IMR-90 (cell line): ENCODE results near the gene KCNIP1. TPM values are rescaled to one million over a fixed set of nuclear protein-coding genes. Genes with fewer than 3 reads are reported as not detected.

Experiments used
- ATAC-seq: fragments of 200-7000 bp; cut with Tn5 transposase; 2 replicates; pipeline ENCODE4 v1.9.1; 2020; ENCODE audit warnings: low read depth, mild to moderate bottlenecking, moderate library complexity
- BruUV-seq: library from RNA; stranded (reverse); fragments of 400-500 nt; replicated peaks from 2 replicates; lab custom pipeline; 2021; lab: Mats Ljungman, UMichigan
- CTCF ChIA-PET: fragments of 300-600 bp; formaldehyde crosslinking; extraction: SDS; loops from one replicate; lab custom pipeline; 2021; ENCODE audit warnings: antibody characterized with exemption; lab: Yijun Ruan, JAX
- POLR2A ChIA-PET: fragments of 300-600 bp; sonication (Branson Sonifier 250); formaldehyde crosslinking; loops from one replicate; lab custom pipeline; 2022; ENCODE audit warnings: antibody characterized with exemption; ENCODE audit not compliant: unreplicated experiment; lab: Charles Lee
- DNase-seq: peaks from one replicate; pipeline ENCODE4 v3.0.0; 2013
- H2AFZ ChIP-seq: replicated peaks from 2 replicates; pipeline ENCODE3; 2013; ENCODE audit warnings: low read length, mild to moderate bottlenecking; ENCODE audit not compliant: poor library complexity
- H2AK5ac ChIP-seq: 2 replicates; pipeline ENCODE4 v1.6.1; 2013; ENCODE audit warnings: low read depth, low read length, inconsistent platforms
- H2AK9ac ChIP-seq: replicated peaks from 2 replicates; pipeline ENCODE3; 2013; ENCODE audit warnings: mild to moderate bottlenecking, low read depth, low read length, moderate library complexity; ENCODE audit not compliant: poor library complexity
- H2BK120ac ChIP-seq: 2 replicates; pipeline ENCODE4 v1.6.1; 2013; ENCODE audit warnings: low read depth, low read length, inconsistent platforms
- H2BK15ac ChIP-seq: 3 replicates; pipeline ENCODE4 v1.6.1; 2013; ENCODE audit warnings: low read depth, low read length, inconsistent platforms
- H2BK20ac ChIP-seq: 2 replicates; pipeline ENCODE4 v1.6.1; 2013; ENCODE audit warnings: low read depth, mild to moderate bottlenecking, inconsistent platforms, low read length, moderate library complexity
- H2BK5ac ChIP-seq: 2 replicates; pipeline ENCODE4 v1.6.1; 2013; ENCODE audit warnings: mild to moderate bottlenecking, low read depth, low read length, inconsistent platforms; ENCODE audit not compliant: poor library complexity, severe bottlenecking
- H3K14ac ChIP-seq: replicated peaks from 2 replicates; pipeline ENCODE4 v1.6.1; 2013; ENCODE audit warnings: low read depth, low read length, inconsistent platforms
- H3K18ac ChIP-seq: 2 replicates; pipeline ENCODE4 v1.6.1; 2013; ENCODE audit warnings: low read depth, low read length, control low read depth
- H3K23ac ChIP-seq: 2 replicates; pipeline ENCODE4 v1.6.1; 2013; ENCODE audit warnings: low read depth, low read length, inconsistent platforms
- H3K27ac ChIP-seq: 2 replicates; pipeline ENCODE4 v1.5.1; 2013; ENCODE audit warnings: mild to moderate bottlenecking, control low read depth, low read length; ENCODE audit not compliant: insufficient read depth
- H3K27me3 ChIP-seq: 2 replicates; pipeline ENCODE4 v1.6.1; 2013; ENCODE audit warnings: low read length; ENCODE audit not compliant: control insufficient read depth, insufficient read depth
- H3K36me3 ChIP-seq: 2 replicates; pipeline ENCODE4 v1.6.1; 2013; ENCODE audit warnings: low read length, mixed read lengths; ENCODE audit not compliant: control insufficient read depth, insufficient read depth
- H3K4ac ChIP-seq: 2 replicates; pipeline ENCODE4 v1.6.1; 2013; ENCODE audit warnings: low read depth, low read length, inconsistent platforms
- H3K4me1 ChIP-seq: 2 replicates; pipeline ENCODE4 v1.6.1; 2013; ENCODE audit warnings: low read length, mixed read lengths; ENCODE audit not compliant: control insufficient read depth, insufficient read depth
- H3K4me2 ChIP-seq: 2 replicates; pipeline ENCODE4 v1.6.1; 2013; ENCODE audit warnings: low read depth, mild to moderate bottlenecking, control low read depth, low read length, moderate library complexity
- H3K4me3 ChIP-seq: 2 replicates; pipeline ENCODE4 v1.5.1; 2013; ENCODE audit warnings: low read depth, mild to moderate bottlenecking, control low read depth, low read length, moderate library complexity; ENCODE audit not compliant: insufficient read depth
- H3K56ac ChIP-seq: 2 replicates; pipeline ENCODE4 v1.6.1; 2013; ENCODE audit warnings: low read length, inconsistent platforms; ENCODE audit not compliant: insufficient read depth; ENCODE audit errors: extremely low read depth
- H3K79me1 ChIP-seq, 2 experiments: 2 replicates each; pipeline ENCODE4 v1.6.1; 2013; ENCODE audit warnings: low read length in 2 of 2, inconsistent platforms in 1 of 2, low read depth in 1 of 2
- H3K9ac ChIP-seq: 2 replicates; pipeline ENCODE4 v1.6.1; 2013; ENCODE audit warnings: low read depth, low read length, control low read depth
- H3K9me1 ChIP-seq: 2 replicates; pipeline ENCODE4 v1.6.1; 2013; ENCODE audit warnings: low read length, inconsistent platforms; ENCODE audit not compliant: insufficient read depth
- H3K9me3 ChIP-seq: 2 replicates; pipeline ENCODE4 v1.6.1; 2013; ENCODE audit warnings: low read length; ENCODE audit not compliant: control insufficient read depth, insufficient read depth
- H4K20me1 ChIP-seq: 2 replicates; pipeline ENCODE4 v1.6.1; 2013; ENCODE audit warnings: low read length, inconsistent platforms; ENCODE audit not compliant: insufficient read depth
- H4K5ac ChIP-seq: 2 replicates; pipeline ENCODE4 v1.6.1; 2013; ENCODE audit warnings: mild to moderate bottlenecking, low read depth, low read length, control low read depth
- H4K8ac ChIP-seq, 2 experiments: 2 replicates each; pipeline ENCODE4 v1.6.1; 2013; ENCODE audit warnings: low read depth in 2 of 2, low read length in 2 of 2, control low read depth in 1 of 2, inconsistent platforms in 1 of 2
- H4K91ac ChIP-seq: 2 replicates; pipeline ENCODE4 v1.6.1; 2013; ENCODE audit warnings: low read depth, low read length, inconsistent platforms; ENCODE audit not compliant: insufficient read depth
- BHLHE40 ChIP-seq: fragments of 150-350 bp; IDR thresholded peaks from 2 replicates; pipeline ENCODE4 v1.6.1; 2016; ENCODE audit warnings: mild to moderate bottlenecking, low read depth, low read length
- CEBPB ChIP-seq: IDR thresholded peaks from 2 replicates; pipeline ENCODE4 v1.6.1; 2012; ENCODE audit warnings: low read depth, low read length, improper control_type of control experiment
- CHD1 ChIP-seq: IDR thresholded peaks from 2 replicates; pipeline ENCODE4 v1.6.1; 2012; ENCODE audit warnings: low read depth, low read length, improper control_type of control experiment
- ELK1 ChIP-seq: fragments of 150-350 bp; IDR thresholded peaks from 2 replicates; pipeline ENCODE4 v1.6.1; 2016; ENCODE audit warnings: low read depth, mild to moderate bottlenecking, low read length, moderate library complexity, borderline replicate concordance
- FOS ChIP-seq: fragments of 150-350 bp; IDR thresholded peaks from 2 replicates; pipeline ENCODE4 v1.6.1; 2016; ENCODE audit warnings: low read depth, low read length
- MAFK ChIP-seq: IDR thresholded peaks from 2 replicates; pipeline ENCODE4 v1.6.1; 2012; ENCODE audit warnings: low read depth, low read length, improper control_type of control experiment
- MAZ ChIP-seq: IDR thresholded peaks from 2 replicates; pipeline ENCODE4 v1.6.1; 2012; ENCODE audit warnings: low read depth, mild to moderate bottlenecking, low read length, improper control_type of control experiment, moderate library complexity, borderline replicate concordance
- MXI1 ChIP-seq: IDR thresholded peaks from 2 replicates; pipeline ENCODE4 v1.6.1; 2012; ENCODE audit warnings: low read depth, mild to moderate bottlenecking, low read length, moderate library complexity, borderline replicate concordance
- NFE2L2 ChIP-seq: fragments of 150-350 bp; IDR thresholded peaks from 2 replicates; pipeline ENCODE4 v1.6.1; 2016; ENCODE audit warnings: low read depth, mild to moderate bottlenecking, low read length
- POLR2A ChIP-seq: IDR thresholded peaks from 2 replicates; pipeline ENCODE4 v1.6.1; 2012; ENCODE audit warnings: mild to moderate bottlenecking, low read depth, low read length
- RAD21 ChIP-seq: IDR thresholded peaks from 2 replicates; pipeline ENCODE4 v1.6.1; 2012; ENCODE audit warnings: low read length, improper control_type of control experiment
- RCOR1 ChIP-seq: IDR thresholded peaks from 2 replicates; pipeline ENCODE4 v1.6.1; 2012; ENCODE audit warnings: mild to moderate bottlenecking, low read length, improper control_type of control experiment; ENCODE audit not compliant: insufficient replicate concordance
- RFX5 ChIP-seq: IDR thresholded peaks from 2 replicates; pipeline ENCODE4 v1.8.0; 2012; ENCODE audit warnings: low read depth, mild to moderate bottlenecking, low read length, moderate library complexity
- SMC3 ChIP-seq: fragments of 150-350 bp; IDR thresholded peaks from 2 replicates; pipeline ENCODE4 v1.6.1; 2016; ENCODE audit warnings: low read depth, mild to moderate bottlenecking, antibody characterized with exemption, low read length, moderate library complexity
- USF2 ChIP-seq: fragments of 150-350 bp; IDR thresholded peaks from 2 replicates; pipeline ENCODE4 v1.6.1; 2017; ENCODE audit warnings: mild to moderate bottlenecking, antibody characterized with exemption, low read length, low read depth
- WGBS, 2 experiments: methylation state at CpG; one replicate each; pipeline versions ENCODE4 v1.1.5 to v1.1.7; 2013; ENCODE audit warnings: missing lambda C conversion rate in 2 of 2; ENCODE audit not compliant: insufficient read length in 1 of 2; ENCODE audit errors: extremely low coverage in 2 of 2; 5-methylcytosine and 5-hydroxymethylcytosine counted together
- dilution Hi-C: fragments of 300-500 bp; cut with HindIII; formaldehyde crosslinking; loops from one replicate; pipeline ENCODE4 v1.14.3; 2018; ENCODE audit warnings: low sequenced_read_pairs; ENCODE audit not compliant: unreplicated experiment
- in situ Hi-C: fragments of 300-500 bp; cut with MboI; formaldehyde crosslinking; loops from 3 replicates; pipeline ENCODE4 v1.14.3; 2019; ENCODE audit warnings: low sequenced_read_pairs, inconsistent platforms, mixed read lengths
- intact Hi-C: fragments of 100-400 bp; cut with micrococcal nuclease; formaldehyde crosslinking; loops from 2 replicates; pipeline ENCODE4 v1.10.0; 2022
- polyA plus RNA-seq, 3 experiments: library from polyadenylated mRNA; depleted of rRNA; stranded (reverse); fragments of >200 nt; gene quantifications; 2 replicates each; pipeline ENCODE4 v1.2.3, GENCODE V29; 2012; ENCODE audit warnings: low replicate concordance in 1 of 3
- total RNA-seq: library from RNA; depleted of rRNA; stranded (reverse); fragments of >200 nt; gene quantifications from 2 replicates; pipeline ENCODE4 v1.2.3, GENCODE V29; 2012

Gene KCNIP1
- total and polyA plus RNA-seq, 2 of the 4 experiments (the other 2 are of a cell fraction) = not detected

GRCh38 chr5:170752257-170753215 is 248.7 kb downstream of the KCNIP1 start:
- Histone ChIP-seq H4K20me1 (no peaks in the 10 kb centered on the region), H2AK5ac (no peak overlapping the region), H3K4me3 (no peak overlapping the region), H4K8ac (no peak overlapping the region), H3K14ac (no peak overlapping the region), H3K4ac (no peak overlapping the region), H2AK9ac (no peak overlapping the region), H3K36me3 (no peaks in the 10 kb centered on the region), H3K9me3 (no peaks in the 10 kb centered on the region), H4K91ac (no peak overlapping the region), H2BK20ac (no peak overlapping the region), H3K56ac (no peak overlapping the region), H2BK15ac (no peak overlapping the region), H2BK120ac (no peak overlapping the region), H3K23ac (no peak overlapping the region), H3K27ac (no peak overlapping the region), H2AFZ (no peak overlapping the region), H3K4me1 (0 out of 2 replicates have a peak, but pooled peaks cover 2% of the 10 kb centered on the region), H3K18ac (no peak overlapping the region), H3K79me1 (no peaks in the 10 kb centered on the region), H3K9me1 (no peaks in the 10 kb centered on the region), H2BK5ac (no peak overlapping the region), H3K9ac (no peak overlapping the region), H3K27me3 (peaks cover 35% of the 10 kb centered on the region), H4K5ac (no peak overlapping the region), H3K4me2 (no peak overlapping the region)
- no peak for ATAC-seq
- WGBS, 2 experiments = 34% methylated on average over 4 of the region's 10 CpGs; no CpG with 5 or more reads in 1 of the 2 experiments
- ChIA-PET POLR2A (no interaction called here), CTCF (no interaction called here)
- no peak for DNase-seq
- in situ Hi-C loops = no loop called here
- no TSS peak for BruUV-seq
- dilution Hi-C loops = no loop called here
- intact Hi-C loops = no loop called here
- TF ChIP-seq ELK1 = no peak
- TF ChIP-seq MAZ = no peak
- no peak for TF ChIP-seq FOS
- no peak for TF ChIP-seq NFE2L2
- TF ChIP-seq RCOR1 = no peak
- TF ChIP-seq POLR2A = no peak
- TF ChIP-seq SMC3 = no peak
- no peak for TF ChIP-seq CHD1
- TF ChIP-seq MXI1 = no peak
- TF ChIP-seq RFX5 = no peak
- no peak for TF ChIP-seq RAD21
- TF ChIP-seq MAFK = no peak
- no peak for TF ChIP-seq USF2
- TF ChIP-seq CEBPB = no peak
- TF ChIP-seq BHLHE40 = no peak
